Fibroblast of upper back skin (primary cell): Measurements from ENCODE around the gene DGKI.
A peak's percentile ranks its signal among the peaks of the same experiment; 100 is the strongest.

ENCODE experiments used
- DNase-seq: peaks from one replicate; pipeline ENCODE4 v3.0.0-alpha.2; 2013

The DGKI gene

GRCh38 chr7:137871170-137871915 lies 24.6 kb upstream of the DGKI start:
- DNase-seq, result no peak

- no peak for DNase-seq
Measured at GRCh38 chr7:137870684-137871083, 23.9 kb upstream of the DGKI start.

- no peak for DNase-seq
Measured at GRCh38 chr7:137870078-137870477, 23.3 kb upstream of the DGKI start.

GRCh38 chr7:137869260-137869659 lies 22.5 kb upstream of the DGKI start:
- DNase-seq, result no peak

- DNase-seq, result no peak
Measured at GRCh38 chr7:137867289-137867688, 20.5 kb upstream of the DGKI start.

- no peak for DNase-seq
Measured at GRCh38 chr7:137865764-137866163, 19.0 kb upstream of the DGKI start.

- DNase-seq, result no peak
Measured at GRCh38 chr7:137862964-137863363, 16.2 kb upstream of the DGKI start.

- DNase-seq, result no peak
Measured at GRCh38 chr7:137862358-137862757, 15.6 kb upstream of the DGKI start.

- no peak for DNase-seq
Measured at GRCh38 chr7:137860542-137860941, 13.8 kb upstream of the DGKI start.

GRCh38 chr7:137853053-137853452 lies 6.3 kb upstream of the DGKI start:
- no peak for DNase-seq

- DNase-seq, result no peak
Measured at GRCh38 chr7:137852108-137852507, 5.3 kb upstream of the DGKI start.

- peak; percentile 51 for DNase-seq
Measured at GRCh38 chr7:137850972-137851945, 4.5 kb upstream of the DGKI start.

- DNase-seq, result peak; percentile 54
Measured at GRCh38 chr7:137850571-137850970, 3.8 kb upstream of the DGKI start.

- no peak for DNase-seq
Measured at GRCh38 chr7:137848095-137848494, 1.3 kb upstream of the DGKI start.

GRCh38 chr7:137847568-137848050 lies 835 bp upstream of the DGKI start:
- peak; percentile 27 for DNase-seq

- DNase-seq, result no peak
Measured at GRCh38 chr7:137846549-137846826, 286 bp downstream of the DGKI start.

GRCh38 chr7:137844677-137845425 lies 1.9 kb downstream of the DGKI start:
- no peak for DNase-seq

- DNase-seq, result no peak
Measured at GRCh38 chr7:137839903-137840779, 6.6 kb downstream of the DGKI start.

GRCh38 chr7:137838706-137839315 lies 8.0 kb downstream of the DGKI start:
- DNase-seq, result no peak

- no peak for DNase-seq
Measured at GRCh38 chr7:137836541-137836940, 10.2 kb downstream of the DGKI start.

- no peak for DNase-seq
Measured at GRCh38 chr7:137836113-137836509, 10.7 kb downstream of the DGKI start.
